K562 (cell line): ENCODE measurements around the gene FOSL2. TPM values are rescaled to one million over a fixed set of nuclear protein-coding genes. Genes with fewer than 3 reads are reported as not detected.

Experiments used
- ATAC-seq: fragments of 200-7000 bp; cut with Tn5 transposase; 3 replicates; pipeline ENCODE4 v1.9.1; 2020; ENCODE audit warnings: moderate library complexity
- BruUV-seq: library from RNA; stranded (reverse); fragments of 400-500 nt; replicated peaks from 2 replicates; lab custom pipeline; 2021; lab: Mats Ljungman, UMichigan
- CTCF ChIA-PET: fragments of 300-600 bp; formaldehyde crosslinking; extraction: SDS; loops from one replicate; lab custom pipeline; 2021; ENCODE audit warnings: low intra/inter-chr PET ratio; lab: Yijun Ruan, JAX
- POLR2A ChIA-PET: fragments of 300-600, 350-650 bp; sonication (Branson Sonifier 250); formaldehyde crosslinking; extraction: SDS; loops from one replicate; lab custom pipeline; 2021; ENCODE audit warnings: antibody characterized with exemption, inconsistent platforms; lab: Yijun Ruan, JAX
- DNase-seq, 4 experiments: peaks; one replicate each; pipeline versions ENCODE4 v3.0.0 to v3.0.0-alpha.2; 2011 to 2018; ENCODE audit warnings: low spot score in 3 of 4, mixed read lengths in 3 of 4; ENCODE audit errors: extremely low read depth in 1 of 4
- FAIRE-seq: peaks from 2 replicates; lab custom pipeline; 2011; peaks lifted over from hg19 to GRCh38; lab: Jason Lieb, UNC
- H2AFZ ChIP-seq: 2 replicates; pipeline ENCODE4 v1.6.0; 2011; ENCODE audit warnings: low read depth, low read length, control low read depth, inconsistent platforms
- H3K27ac ChIP-seq: fragments of 200-600 bp; 3 replicates; pipeline ENCODE4 v1.8.0; 2011; ENCODE audit warnings: low read depth, mild to moderate bottlenecking, control low read depth, inconsistent platforms, low read length, moderate library complexity, mixed read lengths; ENCODE audit errors: extremely low read depth
- H3K27me3 ChIP-seq, 2 experiments: fragments of 300-600 bp in 1 of 2; 2 replicates in 1 of 2; 3 replicates in 1 of 2; pipeline versions ENCODE4 v1.6.0 to v1.8.0; 2011; ENCODE audit warnings: inconsistent platforms in 2 of 2, low read length in 2 of 2, mild to moderate bottlenecking in 1 of 2, mixed read lengths in 1 of 2, moderate library complexity in 1 of 2; ENCODE audit not compliant: control insufficient read depth in 2 of 2, insufficient read depth in 2 of 2
- H3K36me3 ChIP-seq: fragments of 300-600 bp; 3 replicates; pipeline ENCODE4 v1.8.0; 2011; ENCODE audit warnings: mild to moderate bottlenecking, low read length, inconsistent platforms; ENCODE audit not compliant: control insufficient read depth, insufficient read depth
- H3K4me1 ChIP-seq, 2 experiments: fragments of 200-600 bp in 1 of 2; replicated peaks in 1 of 2; 2 replicates in 1 of 2; 3 replicates in 1 of 2; pipeline versions ENCODE4 v1.5.1 to v1.8.0; 2011; ENCODE audit warnings: inconsistent platforms in 2 of 2, low read length in 2 of 2, mild to moderate bottlenecking in 1 of 2, mixed read lengths in 1 of 2, moderate library complexity in 1 of 2; ENCODE audit not compliant: control insufficient read depth in 2 of 2, insufficient read depth in 2 of 2
- H3K4me2 ChIP-seq: 2 replicates; pipeline ENCODE4 v1.6.1; 2011; ENCODE audit warnings: low read length, control low read depth, inconsistent platforms, mixed read lengths; ENCODE audit not compliant: insufficient read depth
- H3K4me3 ChIP-seq: fragments of 200-600 bp; sonication (generic), shearing (Covaris generic); 2 replicates; pipeline ENCODE4 v1.5.1; 2016; ENCODE audit warnings: control low read depth, inconsistent platforms
- H3K79me2 ChIP-seq: fragments of 200-600 bp; 3 replicates; pipeline ENCODE4 v1.8.0; 2011; ENCODE audit warnings: low read length, inconsistent platforms; ENCODE audit not compliant: control insufficient read depth, insufficient read depth
- H3K9ac ChIP-seq, 2 experiments: 2 replicates each; pipeline versions ENCODE4 v1.6.0 to v1.6.1; 2011; ENCODE audit warnings: low read depth in 2 of 2, low read length in 2 of 2, control low read depth in 1 of 2, inconsistent platforms in 1 of 2, mild to moderate bottlenecking in 1 of 2, mixed read lengths in 1 of 2; ENCODE audit not compliant: insufficient read depth in 1 of 2
- H3K9me1 ChIP-seq: one replicate; pipeline ENCODE4 v1.6.0; 2011; ENCODE audit warnings: inconsistent platforms, mild to moderate bottlenecking, low read length, moderate library complexity; ENCODE audit not compliant: control insufficient read depth, insufficient read depth
- H3K9me3 ChIP-seq: replicated peaks from 2 replicates; pipeline ENCODE4 v1.5.1; 2011; ENCODE audit warnings: low read depth, low read length, inconsistent platforms; ENCODE audit not compliant: control insufficient read depth, insufficient read depth
- H4K20me1 ChIP-seq: replicated peaks from 2 replicates; pipeline ENCODE4 v1.6.1; 2011; ENCODE audit warnings: low read length, inconsistent platforms, mixed read lengths; ENCODE audit not compliant: control insufficient read depth, insufficient read depth
- ATF7 ChIP-seq: fragments of 450-650 bp; IDR thresholded peaks from 2 replicates; pipeline ENCODE4 v1.7.1; 2014; ENCODE audit warnings: mild to moderate bottlenecking, moderate library complexity
- CHD1 ChIP-seq: fragments of 200-600 bp; sonication (generic); IDR thresholded peaks from one replicate; pipeline ENCODE4 v1.6.1; 2012; ENCODE audit warnings: mild to moderate bottlenecking, moderate library complexity, low read length, inconsistent platforms
- ETV5 ChIP-seq: sonication (generic); formaldehyde crosslinking; IDR thresholded peaks from 2 replicates; pipeline ENCODE4 v1.4.0; 2020; ENCODE audit warnings: low read depth, mild to moderate bottlenecking, missing genetic modification reagents
- FOSL1 ChIP-seq: fragments of 200-800 bp; sonication (Bioruptor generic); conservative IDR thresholded peaks from 2 replicates; pipeline ENCODE4 v1.6.1; 2016; ENCODE audit warnings: missing genetic modification characterization, missing compliant biosample characterization
- LARP7 ChIP-seq: fragments of 450-650 bp; IDR thresholded peaks from 2 replicates; pipeline ENCODE4 v1.6.1; 2016
- NFIC ChIP-seq: fragments of 450-650 bp; IDR thresholded peaks from 2 replicates; pipeline ENCODE4 v1.6.1; 2017; ENCODE audit warnings: mild to moderate bottlenecking, inconsistent platforms
- XRCC5 ChIP-seq: fragments of 200-400 bp; formaldehyde crosslinking; IDR thresholded peaks from 2 replicates; pipeline ENCODE4 v1.6.1; 2017; ENCODE audit warnings: low read depth, mild to moderate bottlenecking, low read length
- WGBS: fragments of 100-300 bp; shearing (Covaris generic); methylation state at CpG from one replicate; pipeline ENCODE4 v1.1.6; 2016; ENCODE audit warnings: low coverage, mixed read lengths; ENCODE audit not compliant: insufficient coverage; ENCODE audit errors: missing lambda C conversion rate; 5-methylcytosine and 5-hydroxymethylcytosine counted together
- in situ Hi-C: fragments of 300-500 bp; cut with MboI; formaldehyde crosslinking; loops from 4 replicates; pipeline ENCODE4 v1.15.0; 2018; ENCODE audit warnings: inconsistent platforms, mixed read lengths
- intact Hi-C: fragments of 100-400 bp; cut with micrococcal nuclease; formaldehyde crosslinking; loops from 2 replicates; pipeline ENCODE4 v1.14.2; 2022
- polyA plus RNA-seq, 8 experiments: library from polyadenylated mRNA; depleted of rRNA in 4 of 8; stranded (reverse) in 5 of 8; unstranded in 3 of 8; fragments of >200 nt; fragmentation: Nextera tagmentation in 2 of 8; fragmentation: Illumina TruSeq in 1 of 8; extraction: Ambion mirVana in 2 of 8; extraction: Trizol in 1 of 8; gene quantifications; 2 replicates each; pipeline versions ENCODE4 v1.2.1 to v1.2.3, GENCODE V29; 2011 to 2014; ENCODE audit warnings: inconsistent platforms in 1 of 8, missing spikeins in 1 of 8
- total RNA-seq, 7 experiments: library from RNA; depleted of rRNA in 6 of 7; stranded (reverse); fragments of >200 nt in 6 of 7; fragmentation: Illumina TruSeq in 2 of 7; extraction: Trizol in 2 of 7; gene quantifications; 2 replicates each; pipeline versions ENCODE4 v1.2.1 to v1.2.3, GENCODE V29; 2011 to 2021; ENCODE audit warnings: low replicate concordance in 1 of 7
- TF ChIP-seq, protein P1 (sequence below): fragments of 250-450 bp; sonication (Bioruptor Pico); IDR thresholded peaks from 2 replicates; pipeline ENCODE4 v1.8.0; 2022; ENCODE audit warnings: moderate library complexity, mild to moderate bottlenecking, inconsistent platforms
- TF ChIP-seq, protein P2 (sequence below): fragments of 250-450 bp; sonication (Bioruptor Pico); IDR thresholded peaks from 2 replicates; pipeline ENCODE4 v1.5.0; 2021
- TF ChIP-seq, protein P3 (sequence below): fragments of 250-450 bp; sonication (Bioruptor Pico); IDR thresholded peaks from 2 replicates; pipeline ENCODE4 v1.6.1; 2021; ENCODE audit warnings: mild to moderate bottlenecking
- TF ChIP-seq, protein P4 (sequence below): fragments of 250-450 bp; sonication (Bioruptor Pico); IDR thresholded peaks from 2 replicates; pipeline ENCODE4 v1.8.0; 2022; ENCODE audit warnings: inconsistent platforms, mild to moderate bottlenecking, moderate library complexity, borderline replicate concordance

FOSL2 gene
- total and polyA plus RNA-seq, 9 of the 15 experiments (the other 6 are each of a cell fraction or from before 2014, with no cell fraction given): 0.04 to 2.9 (median 0.80) TPM

DNA sequence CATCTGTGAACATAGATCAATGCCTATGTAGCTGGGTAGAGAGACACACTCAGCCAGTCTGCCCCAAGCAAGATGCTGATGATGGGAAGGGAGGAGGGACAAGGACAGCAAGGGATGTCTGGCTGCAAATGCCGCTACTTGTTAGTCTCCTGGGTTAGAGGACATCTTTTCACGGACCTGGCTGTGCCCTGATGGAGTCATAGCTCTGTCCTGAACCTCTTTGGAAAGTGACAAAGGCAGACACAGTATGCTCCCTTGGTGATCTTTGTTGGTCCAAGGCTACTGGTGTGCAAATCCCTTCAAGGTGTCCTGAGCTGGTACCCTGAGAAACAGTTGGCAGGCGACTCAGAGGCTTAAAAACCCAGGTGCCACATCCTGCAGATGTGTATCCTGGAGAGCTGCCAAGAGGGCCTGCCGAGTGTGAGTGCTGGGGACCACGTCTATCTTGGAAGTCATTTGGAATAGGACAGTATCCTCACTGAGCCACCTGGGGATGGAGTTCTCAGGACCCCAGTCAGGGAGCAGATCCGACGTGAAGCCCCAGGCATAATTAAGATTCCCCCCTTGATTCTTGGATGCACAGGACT lies 10.8 kb downstream of the FOSL2 start:
- H3K36me3 ChIP-seq: no peaks in the 10 kb centered on the region
- TF ChIP-seq LARP7 (no peak), NFIC (0 out of 2 replicates have a peak, but pooled peaks have one; percentile 10)
- TF ChIP-seq, all 486 proteins: peak for 1
- Histone ChIP-seq H3K9me3 (no peaks in the 10 kb centered on the region), H4K20me1 (0 out of 2 replicates have a peak, but pooled peaks cover 5% of the 10 kb centered on the region), H3K4me3 (no peak overlapping the region), H3K9ac (no peak overlapping the region), H2AFZ (no peak overlapping the region), H3K79me2 (no peaks in the 10 kb centered on the region), H3K9me1 (no peaks in the 10 kb centered on the region), H3K27me3 (peaks cover 15 to 39% of the 10 kb centered on the region in 2 experiments), H3K4me1 (peaks cover 0 to 4% of the 10 kb centered on the region in 2 experiments; a peak in 1 of 5 replicates), H3K4me2 (no peak overlapping the region), H3K27ac (no peak overlapping the region)
- DNase-seq: no peak
- FAIRE-seq: no peak
- ChIA-PET POLR2A (interaction anchor here (0.8 to 1.1 kb wide), 3 partner anchors 35 to 316 kb away, joined by 3 to 5 read pairs (median 5); no protein-coding TSS in a partner anchor), CTCF (no interaction called here)
- WGBS: 10% methylated on average over 7 of the region's 7 CpGs
- intact Hi-C loops: no loop called here
- BruUV-seq: no TSS peak
- no peak for ATAC-seq
- in situ Hi-C loops: loop anchor here (10.0 kb wide), 1 partner anchor 239 kb away; no protein-coding TSS in a partner anchor

DNA sequence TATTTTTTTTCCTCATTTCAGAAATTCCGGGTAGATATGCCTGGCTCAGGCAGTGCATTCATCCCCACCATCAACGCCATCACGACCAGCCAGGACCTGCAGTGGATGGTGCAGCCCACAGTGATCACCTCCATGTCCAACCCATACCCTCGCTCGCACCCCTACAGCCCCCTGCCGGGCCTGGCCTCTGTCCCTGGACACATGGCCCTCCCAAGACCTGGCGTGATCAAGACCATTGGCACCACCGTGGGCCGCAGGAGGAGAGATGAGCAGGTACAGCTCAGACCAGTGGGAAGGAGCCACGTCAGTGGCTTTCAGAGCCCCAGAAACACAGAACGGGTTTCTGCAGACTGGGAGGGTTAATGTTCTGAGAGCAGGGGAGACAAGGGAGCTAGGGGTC lies 11.4 kb downstream of the FOSL2 start:
- Histone ChIP-seq H3K27me3 (peaks cover 14 to 35% of the 10 kb centered on the region in 2 experiments), H3K9ac (no peak overlapping the region), H3K79me2 (no peaks in the 10 kb centered on the region), H2AFZ (no peak overlapping the region), H3K4me2 (no peak overlapping the region), H3K4me3 (no peak overlapping the region), H3K36me3 (no peaks in the 10 kb centered on the region), H3K4me1 (peaks cover 0 to 4% of the 10 kb centered on the region in 2 experiments; a peak in 1 of 5 replicates), H3K9me1 (no peaks in the 10 kb centered on the region), H3K9me3 (no peaks in the 10 kb centered on the region), H4K20me1 (0 out of 2 replicates have a peak, but pooled peaks cover 5% of the 10 kb centered on the region), H3K27ac (no peak overlapping the region)
- ATAC-seq: no peak
- WGBS: 27% methylated on average over 11 of the region's 11 CpGs
- no peak for FAIRE-seq
- in situ Hi-C loops: loop anchor here (10.0 kb wide), 1 partner anchor 239 kb away; no protein-coding TSS in a partner anchor
- ChIA-PET CTCF (no interaction called here), POLR2A (interaction anchor here (0.6 to 1.0 kb wide), 3 partner anchors 23 to 1492 kb away, joined by 3 to 5 read pairs (median 3); no protein-coding TSS in a partner anchor)
- intact Hi-C loops: no loop called here
- no TSS peak for BruUV-seq
- no peak for DNase-seq
- TF ChIP-seq, protein P1, sequence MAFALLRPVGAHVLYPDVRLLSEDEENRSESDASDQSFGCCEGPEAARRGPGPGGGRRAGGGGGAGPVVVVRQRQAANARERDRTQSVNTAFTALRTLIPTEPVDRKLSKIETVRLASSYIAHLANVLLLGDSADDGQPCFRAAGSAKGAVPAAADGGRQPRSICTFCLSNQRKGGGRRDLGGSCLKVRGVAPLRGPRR (CRISPR knock-in tag): no peak
- TF ChIP-seq, protein P2, sequence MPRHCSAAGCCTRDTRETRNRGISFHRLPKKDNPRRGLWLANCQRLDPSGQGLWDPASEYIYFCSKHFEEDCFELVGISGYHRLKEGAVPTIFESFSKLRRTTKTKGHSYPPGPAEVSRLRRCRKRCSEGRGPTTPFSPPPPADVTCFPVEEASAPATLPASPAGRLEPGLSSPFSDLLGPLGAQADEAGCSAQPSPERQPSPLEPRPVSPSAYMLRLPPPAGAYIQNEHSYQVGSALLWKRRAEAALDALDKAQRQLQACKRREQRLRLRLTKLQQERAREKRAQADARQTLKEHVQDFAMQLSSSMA (CRISPR knock-in tag): no peak
- TF ChIP-seq, protein P3, sequence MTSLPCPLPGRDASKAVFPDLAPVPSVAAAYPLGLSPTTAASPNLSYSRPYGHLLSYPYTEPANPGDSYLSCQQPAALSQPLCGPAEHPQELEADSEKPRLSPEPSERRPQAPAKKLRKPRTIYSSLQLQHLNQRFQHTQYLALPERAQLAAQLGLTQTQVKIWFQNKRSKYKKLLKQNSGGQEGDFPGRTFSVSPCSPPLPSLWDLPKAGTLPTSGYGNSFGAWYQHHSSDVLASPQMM (CRISPR knock-in tag): no peak
- TF ChIP-seq XRCC5: no peak
- TF ChIP-seq ATF7: no peak
- no peak for TF ChIP-seq CHD1
- TF ChIP-seq, protein P4, sequence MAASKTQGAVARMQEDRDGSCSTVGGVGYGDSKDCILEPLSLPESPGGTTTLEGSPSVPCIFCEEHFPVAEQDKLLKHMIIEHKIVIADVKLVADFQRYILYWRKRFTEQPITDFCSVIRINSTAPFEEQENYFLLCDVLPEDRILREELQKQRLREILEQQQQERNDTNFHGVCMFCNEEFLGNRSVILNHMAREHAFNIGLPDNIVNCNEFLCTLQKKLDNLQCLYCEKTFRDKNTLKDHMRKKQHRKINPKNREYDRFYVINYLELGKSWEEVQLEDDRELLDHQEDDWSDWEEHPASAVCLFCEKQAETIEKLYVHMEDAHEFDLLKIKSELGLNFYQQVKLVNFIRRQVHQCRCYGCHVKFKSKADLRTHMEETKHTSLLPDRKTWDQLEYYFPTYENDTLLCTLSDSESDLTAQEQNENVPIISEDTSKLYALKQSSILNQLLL (CRISPR knock-in tag): no peak
- no peak for TF ChIP-seq FOSL1 (tag)
- no peak for TF ChIP-seq ETV5 (CRISPR knock-in tag)
